GM06990 (cell line): ENCODE measurements around the gene TIMP4.

Experiments used
- DNase-seq: peaks from one replicate; pipeline ENCODE4 v3.0.0-alpha.2; 2011; ENCODE audit not compliant: insufficient read length; ENCODE audit errors: extremely low read depth
- H3K27me3 ChIP-seq: replicated peaks from 2 replicates; pipeline ENCODE4 v1.6.0; 2011; ENCODE audit warnings: low read length; ENCODE audit not compliant: control insufficient read depth, insufficient read depth
- H3K36me3 ChIP-seq: 2 replicates; pipeline ENCODE4 v1.5.1; 2011; ENCODE audit warnings: low read length; ENCODE audit not compliant: control insufficient read depth, insufficient read depth
- H3K4me3 ChIP-seq: replicated peaks from 2 replicates; pipeline ENCODE4 v1.5.1; 2011; ENCODE audit warnings: low read depth, mild to moderate bottlenecking, control low read depth, low read length
- CTCF ChIP-seq: IDR thresholded peaks from 2 replicates; pipeline ENCODE4 v1.5.1; 2011; ENCODE audit warnings: low read length, control low read depth, mild to moderate bottlenecking, inconsistent platforms; ENCODE audit not compliant: insufficient read depth, poor library complexity, severe bottlenecking

TIMP4 gene

GRCh38 chr3:12175844-12176453 lies 17.2 kb upstream of the TIMP4 start:
- no peak overlapping the region for H3K4me3 ChIP-seq
- no peaks in the 10 kb centered on the region for H3K36me3 ChIP-seq
- peak; percentile 81 for TF ChIP-seq CTCF
- DNase-seq: no peak
- no peaks in the 10 kb centered on the region for H3K27me3 ChIP-seq

GRCh38 chr3:12175137-12175593 lies 16.5 kb upstream of the TIMP4 start:
- no peak for TF ChIP-seq CTCF
- DNase-seq: no peak
- Histone ChIP-seq H3K36me3 (no peaks in the 10 kb centered on the region), H3K4me3 (no peak overlapping the region), H3K27me3 (no peaks in the 10 kb centered on the region)

GRCh38 chr3:12170207-12170606 lies 11.5 kb upstream of the TIMP4 start:
- peaks cover 2% of the 10 kb centered on the region; the same call in 1 of the 2 replicates for H3K27me3 ChIP-seq
- TF ChIP-seq CTCF: no peak

GRCh38 chr3:12165909-12166308 lies 7.2 kb upstream of the TIMP4 start:
- no peak for TF ChIP-seq CTCF
- no peak for DNase-seq
- Histone ChIP-seq H3K36me3 (no peaks in the 10 kb centered on the region), H3K4me3 (no peak overlapping the region), H3K27me3 (peaks cover 2% of the 10 kb centered on the region)

More at GRCh38 chr3:12170207-12170606, 11.5 kb upstream of the TIMP4 start:
- Histone ChIP-seq H3K36me3 (no peaks in the 10 kb centered on the region), H3K4me3 (no peak overlapping the region)
- no peak for DNase-seq

GRCh38 chr3:12159227-12159601 lies 502 bp upstream of the TIMP4 start:
- TF ChIP-seq CTCF: no peak
- Histone ChIP-seq H3K27me3 (no peaks in the 10 kb centered on the region), H3K4me3 (no peak overlapping the region), H3K36me3 (no peaks in the 10 kb centered on the region)
- DNase-seq: no peak

- DNase-seq: no peak
- H3K36me3 ChIP-seq: no peaks in the 10 kb centered on the region
- TF ChIP-seq CTCF: no peak
- H3K27me3 ChIP-seq: no peaks in the 10 kb centered on the region; the same call in 1 of the 2 replicates
- H3K4me3 ChIP-seq: no peak overlapping the region
Observed at GRCh38 chr3:12157026-12157425, 1.7 kb downstream of the TIMP4 start.
